Central memory CD8-positive, alpha-beta T cell (primary cell): Measurements from ENCODE around the gene TCHHL1.

Experiments
- ATAC-seq: fragments of 150-1000 bp; cut with Tn5 transposase; replicated peaks from 2 replicates; pipeline ENCODE4 v1.10.0; 2022; ENCODE audit warnings: mild to moderate bottlenecking, moderate FRiP score, moderate number of reproducible peaks; ENCODE audit not compliant: poor library complexity, severe bottlenecking; ENCODE audit errors: extremely low read depth
- DNase-seq, 2 donors: peaks; one replicate each; pipeline ENCODE4 v3.0.0; 2021; ENCODE audit warnings: low spot score in 2 of 2
- H3K27ac Mint-ChIP-seq: one replicate; pipeline ENCODE4 v1.8.0; 2022; ENCODE audit warnings: low read depth, mild to moderate bottlenecking, moderate library complexity, mixed read lengths
- H3K27me3 Mint-ChIP-seq: one replicate; pipeline ENCODE4 v1.8.0; 2022; ENCODE audit warnings: mixed read lengths
- H3K36me3 Mint-ChIP-seq: one replicate; pipeline ENCODE4 v1.8.0; 2022; ENCODE audit warnings: mild to moderate bottlenecking, moderate library complexity, mixed read lengths; ENCODE audit not compliant: insufficient read depth
- H3K4me1 Mint-ChIP-seq: one replicate; pipeline ENCODE4 v1.8.0; 2022; ENCODE audit warnings: mixed read lengths
- H3K4me3 Mint-ChIP-seq: one replicate; pipeline ENCODE4 v1.8.0; 2022; ENCODE audit warnings: mild to moderate bottlenecking, moderate library complexity, mixed read lengths
- H3K9me3 Mint-ChIP-seq: one replicate; pipeline ENCODE4 v1.8.0; 2022; ENCODE audit warnings: mixed read lengths

The TCHHL1 gene

DNA sequence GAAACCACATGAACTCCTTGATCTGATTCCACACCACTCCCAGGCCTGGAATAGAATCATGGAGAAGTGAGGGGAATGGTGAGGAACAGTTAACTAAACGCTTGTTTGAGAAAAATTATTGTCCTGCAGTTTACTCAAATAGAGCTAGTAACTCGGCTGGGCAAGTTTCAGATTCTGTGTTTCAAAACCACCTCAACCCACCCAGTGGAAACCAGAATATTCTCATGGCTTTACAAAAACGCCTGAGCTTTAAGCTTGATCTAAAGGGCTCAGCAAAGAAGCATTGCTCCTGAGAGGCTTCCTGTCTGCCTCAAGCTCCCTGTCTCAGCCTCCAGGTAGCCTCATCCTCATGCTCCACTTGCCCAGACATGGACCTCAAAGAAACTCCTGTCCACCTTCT is 16.6 kb downstream of the TCHHL1 start:
- peaks cover 69% of the 10 kb centered on the region for H3K27me3 Mint-ChIP-seq
- no peaks in the 10 kb centered on the region for H3K36me3 Mint-ChIP-seq
- H3K4me3 Mint-ChIP-seq: no peak overlapping the region
- H3K9me3 Mint-ChIP-seq: no peaks in the 10 kb centered on the region
- DNase-seq (no peak), ATAC-seq (no peak)
- no peaks in the 10 kb centered on the region for H3K4me1 Mint-ChIP-seq
- no peak overlapping the region for H3K27ac Mint-ChIP-seq

DNA sequence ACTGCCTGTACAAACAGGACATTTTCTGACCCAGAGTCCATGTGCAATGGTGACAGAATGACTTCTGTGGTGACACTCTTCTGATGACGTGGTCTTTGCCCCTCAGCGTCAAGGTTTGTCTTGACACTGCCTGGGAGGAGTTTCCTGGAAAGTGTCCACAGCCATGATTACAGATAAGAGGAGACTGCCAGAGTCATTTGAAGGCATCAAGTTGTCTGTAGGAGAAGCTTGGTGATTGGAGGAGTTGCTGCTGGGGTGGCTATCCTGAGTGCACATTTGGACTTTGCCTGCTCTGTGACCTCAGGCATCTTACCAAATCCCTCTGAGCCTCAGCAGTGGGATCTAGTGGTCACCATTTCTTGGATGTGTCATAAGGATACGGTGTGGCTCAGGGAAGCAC is 17.7 kb downstream of the TCHHL1 start:
- DNase-seq: no peak
- Mint-ChIP-seq H3K9me3 (no peaks in the 10 kb centered on the region), H3K4me1 (no peaks in the 10 kb centered on the region), H3K27me3 (peaks cover 69% of the 10 kb centered on the region), H3K36me3 (no peaks in the 10 kb centered on the region), H3K27ac (no peak overlapping the region), H3K4me3 (no peak overlapping the region)
- ATAC-seq: no peak

DNA sequence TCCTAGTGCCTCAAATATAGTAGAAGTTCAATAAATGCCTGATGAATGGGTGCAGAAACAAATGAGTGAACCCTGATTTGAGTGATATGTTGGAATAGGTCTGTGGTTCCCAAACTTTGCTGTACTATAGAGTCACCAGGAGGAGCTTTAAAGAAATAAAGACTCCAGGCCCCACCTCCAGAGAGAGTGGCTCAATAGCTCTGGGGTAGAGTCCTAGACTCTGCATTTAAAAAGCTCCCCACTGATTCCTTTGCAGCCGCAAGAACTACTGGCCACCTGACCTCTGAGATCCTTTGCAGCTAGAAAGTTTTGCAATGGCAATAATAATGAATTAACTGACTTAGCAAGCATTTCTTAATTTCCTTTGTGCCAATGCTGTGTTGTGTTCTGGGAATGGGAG is 20.9 kb downstream of the TCHHL1 start:
- H3K4me1 Mint-ChIP-seq: no peaks in the 10 kb centered on the region
- H3K27ac Mint-ChIP-seq: no peak overlapping the region
- DNase-seq: no peak
- no peak overlapping the region for H3K4me3 Mint-ChIP-seq
- no peaks in the 10 kb centered on the region for H3K9me3 Mint-ChIP-seq
- H3K36me3 Mint-ChIP-seq: no peaks in the 10 kb centered on the region
- H3K27me3 Mint-ChIP-seq: peaks cover 64% of the 10 kb centered on the region
- ATAC-seq: no peak

DNA sequence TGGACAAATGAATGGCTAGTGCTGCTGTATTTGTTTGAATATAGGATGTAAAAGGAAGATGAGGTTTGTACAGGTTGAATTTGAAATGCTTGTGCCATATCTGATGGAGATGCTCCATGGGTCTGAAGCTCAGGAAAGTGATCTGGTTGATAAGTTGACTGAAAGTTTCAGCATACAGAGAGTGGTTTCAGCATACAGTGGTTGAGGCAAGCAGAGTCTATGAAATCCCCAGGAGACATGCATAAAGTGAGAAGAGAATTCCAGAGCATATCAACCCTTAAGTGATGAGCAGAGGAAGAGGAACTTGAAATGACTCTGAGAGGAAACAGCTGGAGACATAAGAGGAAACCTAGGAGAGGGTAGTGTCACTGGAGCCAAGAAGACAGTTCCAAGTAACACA is 21.7 kb downstream of the TCHHL1 start:
- Mint-ChIP-seq H3K4me3 (no peak overlapping the region), H3K36me3 (no peaks in the 10 kb centered on the region), H3K27me3 (peaks cover 56% of the 10 kb centered on the region), H3K4me1 (no peaks in the 10 kb centered on the region), H3K27ac (no peak overlapping the region), H3K9me3 (no peaks in the 10 kb centered on the region)
- ATAC-seq (no peak), DNase-seq (no peak)

DNA sequence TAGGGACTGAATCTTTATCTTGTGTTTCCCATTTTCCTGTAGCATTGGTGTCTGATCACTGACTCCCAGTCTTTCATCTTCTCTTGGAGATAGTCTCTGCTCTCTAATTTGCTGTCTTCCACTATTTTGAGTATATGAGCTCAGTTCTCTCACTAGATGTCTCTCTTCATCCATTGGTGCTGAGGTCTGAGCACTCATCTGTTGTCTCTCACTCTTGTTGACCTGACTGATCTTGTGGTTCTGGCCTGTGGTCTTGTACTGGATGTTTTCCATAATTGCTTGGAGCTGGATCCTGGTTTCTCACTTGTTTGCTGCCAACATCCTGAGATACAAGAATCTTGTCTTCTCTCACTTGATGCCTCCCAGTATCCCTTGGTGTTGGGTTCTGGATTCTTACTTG is 26.9 kb downstream of the TCHHL1 start:
- Mint-ChIP-seq H3K4me3 (no peak overlapping the region), H3K4me1 (no peaks in the 10 kb centered on the region), H3K27ac (no peak overlapping the region), H3K27me3 (peaks cover 37% of the 10 kb centered on the region), H3K9me3 (no peaks in the 10 kb centered on the region), H3K36me3 (no peaks in the 10 kb centered on the region)
- DNase-seq (no peak), ATAC-seq (no peak)

DNA sequence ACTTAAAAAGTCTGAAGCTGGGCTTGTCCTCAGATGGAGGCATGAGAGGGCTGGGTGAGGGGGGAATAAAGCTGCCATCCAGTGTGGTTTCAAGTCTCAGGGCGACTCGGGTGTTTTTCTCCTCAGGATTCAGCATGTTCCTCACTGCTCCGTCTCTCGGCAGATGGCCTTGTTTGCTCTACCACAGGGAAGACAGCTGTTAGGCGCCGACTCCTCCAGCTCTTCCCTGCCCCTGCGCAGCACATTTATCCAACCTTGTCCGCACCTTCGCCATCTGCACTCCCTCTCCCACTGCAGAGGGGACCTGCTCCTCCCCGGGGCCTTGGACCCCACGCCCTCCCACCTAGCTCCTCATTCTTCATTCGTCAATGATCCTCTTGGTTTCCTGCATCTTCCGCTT is 35.5 kb downstream of the TCHHL1 start:
- Mint-ChIP-seq H3K36me3 (peaks cover 5% of the 10 kb centered on the region), H3K9me3 (no peaks in the 10 kb centered on the region), H3K4me3 (no peak overlapping the region), H3K27me3 (peaks cover 49% of the 10 kb centered on the region), H3K27ac (no peak overlapping the region), H3K4me1 (peaks cover 8% of the 10 kb centered on the region)
- ATAC-seq: no peak
- no peak for DNase-seq

DNA sequence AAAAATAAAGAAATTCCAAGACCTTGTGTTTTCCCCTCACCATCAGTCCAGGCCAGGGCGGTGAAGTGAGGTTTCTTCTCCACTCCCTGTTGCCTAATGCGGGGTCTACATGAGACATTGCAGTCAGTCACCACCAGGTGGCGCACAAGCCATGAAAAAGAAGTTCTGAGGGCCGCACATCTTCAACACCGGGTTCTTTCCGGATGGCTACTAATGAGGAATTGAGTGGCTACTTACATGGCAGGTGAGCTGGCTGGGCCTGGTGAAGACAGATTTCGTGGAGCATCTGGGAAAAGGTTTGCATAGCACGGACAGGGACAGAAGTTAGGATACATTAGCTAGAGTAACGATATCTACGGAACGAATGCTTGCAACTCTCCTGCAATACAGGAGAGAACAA is 36.3 kb downstream of the TCHHL1 start:
- H3K4me1 Mint-ChIP-seq: peaks cover 16% of the 10 kb centered on the region
- H3K27ac Mint-ChIP-seq: no peak overlapping the region
- no peaks in the 10 kb centered on the region for H3K9me3 Mint-ChIP-seq
- ATAC-seq (no peak), DNase-seq (peak; percentile 63 to 85)
- H3K4me3 Mint-ChIP-seq: no peak overlapping the region
- H3K27me3 Mint-ChIP-seq: peaks cover 41% of the 10 kb centered on the region
- H3K36me3 Mint-ChIP-seq: peaks cover 11% of the 10 kb centered on the region

DNA sequence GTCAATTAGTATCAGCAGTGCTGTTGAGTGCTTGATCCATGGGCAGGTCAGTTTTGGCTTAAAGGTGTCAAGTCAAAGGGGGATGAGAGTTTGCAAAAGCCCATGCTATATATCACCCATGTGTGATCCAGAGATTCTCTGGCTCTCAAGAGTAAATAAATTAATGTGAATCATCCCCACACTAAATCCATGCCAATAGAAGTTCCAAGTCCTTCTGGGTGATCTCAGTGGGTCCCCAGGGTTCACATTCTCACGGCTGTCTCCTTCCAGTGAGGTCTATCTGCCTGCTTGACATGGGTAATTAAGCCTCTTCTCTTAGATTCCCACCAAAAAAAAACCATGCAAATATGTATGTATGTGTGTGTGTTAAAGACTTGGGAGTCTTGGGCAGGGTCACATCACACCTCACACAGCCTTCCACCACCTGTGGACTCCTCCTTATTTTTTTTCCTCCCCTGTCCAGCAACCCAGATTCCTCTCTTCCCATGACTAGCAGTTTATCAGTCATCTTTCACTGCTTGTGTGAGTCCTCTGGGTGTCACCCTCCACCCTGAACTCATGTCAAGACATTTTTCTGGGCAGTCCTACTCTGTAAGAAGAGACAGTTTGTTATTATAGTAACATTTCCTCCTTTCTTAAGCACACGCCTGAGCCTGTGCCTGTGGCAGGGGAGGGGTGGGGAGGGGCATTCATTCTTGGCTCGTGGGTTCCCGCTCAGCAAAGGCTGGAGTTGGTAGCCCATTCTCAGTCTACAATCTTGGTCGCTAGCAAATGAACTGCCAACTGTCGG is 37.8 kb downstream of the TCHHL1 start:
- Mint-ChIP-seq H3K9me3 (no peaks in the 10 kb centered on the region), H3K27ac (no peak overlapping the region), H3K36me3 (peaks cover 11% of the 10 kb centered on the region), H3K4me3 (no peak overlapping the region), H3K4me1 (peaks cover 18% of the 10 kb centered on the region), H3K27me3 (peaks cover 34% of the 10 kb centered on the region)
- DNase-seq (no peak), ATAC-seq (no peak)

DNA sequence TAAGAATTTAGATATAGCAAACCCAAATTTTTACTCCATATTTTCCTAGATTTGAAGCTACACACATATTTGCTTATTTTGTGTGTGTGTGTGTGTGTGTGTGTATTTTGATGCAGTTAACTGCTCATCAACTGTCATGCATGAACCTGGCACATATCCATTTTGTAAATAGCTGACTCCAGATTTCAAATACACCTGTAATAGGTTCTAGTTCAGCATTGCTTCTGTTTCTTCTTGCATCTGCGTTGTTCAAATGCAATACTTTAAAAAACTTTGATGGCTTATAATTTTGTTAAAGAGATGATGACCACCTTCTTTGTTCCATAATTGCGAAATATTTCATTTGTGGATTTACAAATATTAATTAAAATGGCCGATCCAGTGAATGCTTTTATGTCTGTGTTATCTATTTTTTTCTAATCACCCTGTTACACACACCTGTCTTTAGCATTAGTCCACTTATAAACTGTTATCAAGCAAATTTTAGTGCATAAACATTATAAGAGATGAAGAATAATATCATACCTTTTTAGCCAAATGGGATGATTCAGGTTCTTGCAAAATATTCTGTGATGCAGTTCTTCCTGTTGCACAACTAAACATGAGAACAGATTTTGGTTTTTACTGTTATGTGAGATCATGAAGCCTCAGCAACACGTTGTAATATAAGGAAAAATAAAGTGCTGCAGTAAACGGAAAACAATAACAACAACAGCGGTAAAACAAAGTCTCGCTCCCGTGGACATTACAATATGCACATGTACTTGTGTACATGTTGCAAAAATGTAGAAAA is 39.4 kb downstream of the TCHHL1 start:
- ATAC-seq: no peak
- peaks cover 11% of the 10 kb centered on the region for H3K36me3 Mint-ChIP-seq
- peaks cover 20% of the 10 kb centered on the region for H3K27me3 Mint-ChIP-seq
- no peaks in the 10 kb centered on the region for H3K9me3 Mint-ChIP-seq
- H3K4me1 Mint-ChIP-seq: peaks cover 18% of the 10 kb centered on the region
- H3K4me3 Mint-ChIP-seq: no peak overlapping the region
- no peak for DNase-seq
- H3K27ac Mint-ChIP-seq: no peak overlapping the region

DNA sequence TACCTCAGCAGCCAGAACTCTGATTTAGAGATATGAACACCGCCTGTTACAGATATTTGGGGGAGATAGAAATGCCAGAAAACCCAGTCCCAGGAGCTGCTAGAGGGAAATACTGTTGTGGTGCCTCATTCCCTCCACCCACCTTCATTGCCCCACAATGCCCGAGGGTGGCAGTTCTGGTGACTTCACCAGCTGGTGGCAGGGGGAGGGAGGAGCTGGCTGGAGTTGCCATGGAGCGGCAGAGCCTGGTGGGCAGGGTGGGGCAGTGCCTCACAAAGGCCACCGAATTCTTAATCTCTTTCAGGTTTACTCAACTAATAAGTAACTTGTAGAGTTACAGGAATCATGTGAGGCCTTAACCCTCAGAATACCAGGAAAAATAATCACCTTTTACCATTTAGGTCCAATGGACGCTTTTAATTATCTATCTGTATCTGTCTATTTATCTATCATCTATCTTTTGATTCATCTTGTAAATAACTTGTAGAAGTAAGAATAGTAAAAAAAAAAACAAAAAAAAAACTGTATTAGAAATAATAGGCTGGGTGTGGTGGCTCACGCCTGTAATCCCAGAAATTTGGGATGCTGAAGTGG is 40.4 kb downstream of the TCHHL1 start:
- Mint-ChIP-seq H3K4me3 (peak overlapping the region; percentile 69), H3K4me1 (peaks cover 18% of the 10 kb centered on the region), H3K27ac (peak overlapping the region; percentile 95), H3K9me3 (no peaks in the 10 kb centered on the region), H3K36me3 (peaks cover 9% of the 10 kb centered on the region), H3K27me3 (peaks cover 10% of the 10 kb centered on the region)
- ATAC-seq (peak; percentile 36), DNase-seq (no peak)

DNA sequence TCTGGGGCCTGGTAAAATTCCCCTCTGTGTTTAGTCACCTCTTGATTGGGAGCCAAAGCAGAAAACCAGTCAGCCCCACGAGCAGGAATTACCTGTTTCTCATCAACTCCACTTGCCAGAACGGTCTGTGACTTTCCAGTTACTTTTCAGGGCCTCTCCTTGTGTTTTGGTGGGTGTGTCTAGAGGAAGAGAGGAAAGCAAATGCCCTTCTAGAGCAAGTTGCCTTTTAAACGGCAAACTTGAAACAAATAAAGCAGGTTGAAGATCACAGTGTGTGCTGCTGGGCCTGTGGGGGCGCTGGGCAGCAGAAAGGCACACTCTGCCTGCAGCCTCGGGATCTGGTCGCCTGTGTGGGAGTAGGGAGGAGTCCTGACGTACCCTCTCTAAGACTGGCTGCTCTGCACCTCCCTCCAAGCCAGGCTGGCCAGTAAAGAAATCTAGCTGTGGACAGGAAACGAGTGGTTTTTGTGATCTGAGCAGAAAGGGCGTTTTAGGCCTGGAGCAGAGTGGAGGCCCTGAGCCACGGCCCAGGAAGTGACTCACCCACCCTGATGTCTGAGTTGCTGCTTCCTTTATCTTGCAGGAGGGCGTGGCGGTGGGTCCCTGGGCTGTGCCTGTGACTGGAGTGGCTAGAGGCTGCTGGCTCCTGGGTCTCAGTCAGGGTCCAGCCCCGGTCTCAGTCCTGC is 41.0 kb downstream of the TCHHL1 start:
- H3K4me3 Mint-ChIP-seq: peak overlapping the region; percentile 69
- peak overlapping the region; percentile 95 for H3K27ac Mint-ChIP-seq
- DNase-seq (peak; percentile 66 to 80), ATAC-seq (peak; percentile 96)
- peaks cover 8% of the 10 kb centered on the region for H3K36me3 Mint-ChIP-seq
- no peaks in the 10 kb centered on the region for H3K9me3 Mint-ChIP-seq
- H3K27me3 Mint-ChIP-seq: peaks cover 4% of the 10 kb centered on the region
- H3K4me1 Mint-ChIP-seq: peaks cover 18% of the 10 kb centered on the region

DNA sequence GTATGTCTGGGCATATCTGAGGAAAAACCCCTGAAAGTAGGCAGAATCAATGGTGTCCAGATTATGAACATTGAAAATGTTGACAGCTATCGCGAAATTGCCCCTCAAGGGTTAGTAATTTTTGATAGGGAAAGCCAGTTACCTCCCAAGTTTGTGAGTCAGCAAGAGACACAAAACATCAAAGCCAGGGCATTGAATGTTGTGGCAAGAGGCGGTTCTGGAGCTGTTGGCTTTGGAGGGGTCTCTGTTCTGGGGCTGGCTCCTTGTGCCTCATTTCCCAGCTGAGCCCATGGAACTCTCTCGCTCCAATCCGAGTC is 41.5 kb downstream of the TCHHL1 start:
- H3K27ac Mint-ChIP-seq: peak overlapping the region; percentile 95
- DNase-seq (no peak), ATAC-seq (no peak)
- no peaks in the 10 kb centered on the region for H3K27me3 Mint-ChIP-seq
- no peaks in the 10 kb centered on the region for H3K9me3 Mint-ChIP-seq
- peak overlapping the region; percentile 69 for H3K4me3 Mint-ChIP-seq
- peaks cover 13% of the 10 kb centered on the region for H3K4me1 Mint-ChIP-seq
- H3K36me3 Mint-ChIP-seq: peaks cover 8% of the 10 kb centered on the region
